NOMO-1 treated with DMSO at 0.1 percent for 48 hours (cell line): Measurements from ENCODE around the gene NR0B2.
"Not testable (repeated sequence)": the region's sequence is repeated elsewhere in the genome, so short reads cannot be mapped to it uniquely, and the experiment has no call there.

Experiments
- DNase-seq: peaks from one replicate; lab custom pipeline; 2025; ENCODE audit not compliant: unreplicated experiment; lab: John Stamatoyannopoulos, UW

NR0B2 gene, protein sequence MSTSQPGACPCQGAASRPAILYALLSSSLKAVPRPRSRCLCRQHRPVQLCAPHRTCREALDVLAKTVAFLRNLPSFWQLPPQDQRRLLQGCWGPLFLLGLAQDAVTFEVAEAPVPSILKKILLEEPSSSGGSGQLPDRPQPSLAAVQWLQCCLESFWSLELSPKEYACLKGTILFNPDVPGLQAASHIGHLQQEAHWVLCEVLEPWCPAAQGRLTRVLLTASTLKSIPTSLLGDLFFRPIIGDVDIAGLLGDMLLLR

DNA sequence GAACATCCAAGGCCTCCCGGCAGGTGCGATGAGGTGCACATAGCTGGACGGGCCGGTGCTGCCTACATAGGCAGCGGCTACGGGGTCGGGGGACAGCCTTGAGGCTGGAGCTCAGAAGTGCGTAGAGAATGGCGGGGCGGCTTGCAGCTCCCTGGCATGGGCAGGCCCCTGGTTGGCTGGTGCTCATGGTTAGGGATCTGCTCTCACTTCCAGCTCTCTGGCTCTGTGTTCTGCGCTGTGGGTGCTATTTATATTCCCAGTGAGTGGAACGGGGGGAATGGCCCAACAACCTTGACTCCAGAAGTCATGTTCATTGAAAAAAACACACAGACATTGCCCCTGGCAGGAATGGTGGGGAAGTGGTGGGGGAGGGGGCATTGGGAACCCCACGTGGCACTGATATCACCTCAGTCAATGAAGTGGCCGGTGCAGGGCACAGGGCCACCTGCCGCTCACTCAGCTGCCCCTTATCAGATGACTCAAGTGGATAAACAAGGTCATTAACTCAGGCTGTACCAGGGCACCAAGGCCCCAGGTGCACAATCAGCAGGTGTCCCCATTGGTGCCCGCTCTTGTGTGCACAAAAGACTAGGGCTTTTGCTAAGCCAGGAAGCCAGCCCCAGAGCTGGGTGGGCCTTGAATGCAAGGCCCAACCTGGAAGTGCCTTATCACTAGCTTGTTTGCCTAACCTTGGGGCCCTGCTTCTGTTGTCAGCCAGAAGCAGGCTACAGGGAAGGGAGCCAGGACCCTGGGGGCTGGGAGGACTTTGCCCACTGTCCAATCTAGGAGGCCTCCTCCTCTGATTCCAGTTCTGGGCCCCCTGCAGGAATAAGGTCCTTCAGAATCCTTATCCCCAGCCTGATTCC is at the start of gene NR0B2:
NR0B2 (minus strand) TSS at position 222 of the 866 bp plus-strand sequence; CDS start at position 187, 35 bp downstream.
- no peak for DNase-seq

DNA sequence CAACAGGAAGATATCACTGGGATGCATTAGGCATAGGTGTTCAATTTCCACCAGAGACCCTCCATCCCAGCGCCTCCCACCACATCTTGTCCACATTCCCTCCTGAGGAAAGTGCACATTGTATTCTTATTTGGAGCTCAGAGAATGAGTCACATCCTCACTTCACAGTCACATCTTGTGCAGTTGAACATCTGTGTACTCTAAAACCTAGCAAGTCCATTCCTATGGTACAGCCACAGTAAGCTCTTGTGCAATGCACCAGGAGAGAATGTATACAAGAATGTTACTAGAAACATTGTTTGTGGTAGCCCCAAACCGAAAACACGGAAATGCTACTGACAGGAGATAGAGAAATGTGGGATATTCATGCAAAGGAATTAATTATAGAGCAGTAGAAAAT is 48.1 kb upstream of the NR0B2 start:
- DNase-seq: no peak

DNA sequence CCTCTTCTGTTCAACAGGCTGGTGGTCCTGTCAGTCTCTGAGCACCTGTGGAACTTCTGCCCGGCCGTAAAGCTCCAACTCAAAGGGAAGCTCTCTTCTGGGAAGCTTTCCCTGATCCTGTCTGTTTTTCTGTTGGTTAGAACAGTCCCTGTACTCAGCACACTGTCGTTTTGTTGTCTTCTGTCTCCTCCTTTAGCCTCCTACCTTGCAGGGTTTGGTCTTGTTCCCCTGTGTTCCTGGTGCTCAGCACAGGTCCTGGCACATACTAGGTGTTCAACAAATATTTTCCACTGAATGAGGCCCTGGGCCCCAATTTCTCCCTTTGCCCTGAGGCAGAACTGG is 46.8 kb upstream of the NR0B2 start:
- DNase-seq: no peak

DNA sequence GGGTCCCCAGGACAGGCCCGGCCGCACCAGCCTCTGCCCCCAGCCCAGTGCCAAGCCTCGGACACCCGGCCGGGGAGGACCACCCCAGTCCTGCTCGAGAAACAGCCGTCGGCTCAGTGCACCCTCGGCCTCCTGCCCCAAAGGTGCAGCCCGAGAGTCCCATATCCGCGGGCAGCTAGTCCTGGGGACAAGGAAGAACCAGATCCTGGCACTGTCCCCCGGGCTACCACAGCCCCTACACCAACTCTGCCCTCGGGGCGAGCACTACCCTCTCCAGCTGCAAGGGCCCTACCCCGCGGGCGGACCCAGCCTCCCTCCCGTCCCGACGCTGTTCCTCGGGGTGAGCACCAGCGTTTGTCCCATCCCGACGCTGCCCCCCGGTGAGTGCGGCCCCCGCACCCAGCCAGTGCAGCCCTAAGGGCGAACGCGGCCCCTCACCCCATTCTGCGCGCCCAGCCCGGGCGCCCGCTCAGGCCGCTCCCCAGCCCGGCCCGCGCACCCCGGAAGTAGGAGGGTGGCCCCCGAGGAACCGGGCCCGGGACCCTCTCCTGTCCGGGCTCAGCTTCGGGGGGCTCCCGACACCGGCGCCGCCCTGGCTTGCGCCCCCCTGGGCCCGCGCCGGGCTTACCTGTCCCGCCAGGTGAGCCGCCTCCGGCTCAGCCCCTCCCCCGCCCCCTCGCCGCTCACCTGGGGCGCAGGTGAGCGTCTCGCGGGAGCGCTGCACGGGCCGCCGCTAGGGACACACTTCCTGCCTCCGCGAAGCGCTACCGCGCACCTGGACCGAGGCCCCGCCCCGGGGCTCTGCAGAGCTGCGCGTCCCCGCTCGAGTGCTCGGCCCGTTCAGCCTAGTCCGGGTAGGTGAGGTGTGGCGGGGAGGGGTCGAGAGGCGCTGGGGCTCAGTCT is 46.2 kb upstream of the NR0B2 start, which contains the start of gene KDF1:
KDF1 (minus strand) TSS at position 747 of the 903 bp plus-strand sequence. CDS start 8,088 bp downstream, outside the sequence.
- no peak for DNase-seq

DNA sequence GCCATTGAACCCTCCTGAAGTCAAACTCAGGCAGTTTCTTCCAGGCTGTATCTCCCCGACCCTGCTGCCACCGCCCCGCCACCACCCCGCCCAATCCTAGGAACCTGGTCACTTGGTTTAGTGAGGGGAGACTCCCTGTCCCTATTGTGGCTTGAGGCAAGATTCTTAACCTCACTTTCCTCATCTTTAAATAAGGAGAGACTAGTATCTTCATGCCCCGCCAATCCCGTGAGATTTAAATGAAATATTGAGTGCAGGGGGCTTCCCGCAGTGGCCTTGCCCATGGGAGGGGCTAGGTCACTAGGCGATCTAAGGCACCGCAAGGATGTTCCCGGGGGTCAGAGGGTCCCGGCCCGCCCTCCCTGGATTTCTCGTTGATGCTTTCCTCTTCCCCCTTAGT is 45.5 kb upstream of the NR0B2 start:
- DNase-seq: no peak

DNA sequence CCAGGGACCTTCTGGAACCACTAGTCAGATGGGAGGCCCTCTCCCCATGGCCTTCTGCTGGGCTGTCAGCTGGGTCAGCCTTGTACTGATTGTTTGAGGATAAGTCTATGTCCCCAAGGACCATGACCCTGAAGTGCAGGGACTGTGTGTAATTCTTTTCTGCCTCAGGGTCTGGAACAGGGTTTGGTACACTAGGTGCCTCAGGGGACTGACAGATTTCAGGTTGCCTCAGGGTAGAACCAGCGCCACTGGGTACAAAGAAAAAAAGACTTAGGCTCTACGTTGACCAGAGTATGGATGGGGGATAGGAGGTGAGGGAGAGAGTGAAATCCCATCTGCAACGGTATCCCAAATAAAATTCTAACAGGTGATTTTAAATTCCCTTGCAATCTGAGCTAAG is 43.5 kb upstream of the NR0B2 start:
- no peak for DNase-seq

DNA sequence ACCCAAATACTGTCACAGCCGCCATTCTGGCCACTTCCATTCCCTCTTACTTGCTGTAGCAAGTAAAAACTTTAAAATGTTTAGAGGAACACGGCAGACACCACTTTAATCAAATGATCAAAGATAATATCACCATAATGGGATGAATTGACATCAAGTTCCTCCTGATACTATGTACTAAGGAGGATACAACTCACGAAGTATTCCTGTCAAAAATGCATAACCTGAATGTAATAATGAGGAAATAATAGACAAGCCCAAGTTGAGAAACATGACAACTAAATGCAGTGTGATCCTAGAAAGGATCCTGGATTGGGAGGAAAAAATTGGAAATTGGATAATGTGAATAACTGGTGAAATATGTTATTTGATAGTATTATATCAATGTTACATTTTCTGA is 42.5 kb upstream of the NR0B2 start:
- DNase-seq: no peak

DNA sequence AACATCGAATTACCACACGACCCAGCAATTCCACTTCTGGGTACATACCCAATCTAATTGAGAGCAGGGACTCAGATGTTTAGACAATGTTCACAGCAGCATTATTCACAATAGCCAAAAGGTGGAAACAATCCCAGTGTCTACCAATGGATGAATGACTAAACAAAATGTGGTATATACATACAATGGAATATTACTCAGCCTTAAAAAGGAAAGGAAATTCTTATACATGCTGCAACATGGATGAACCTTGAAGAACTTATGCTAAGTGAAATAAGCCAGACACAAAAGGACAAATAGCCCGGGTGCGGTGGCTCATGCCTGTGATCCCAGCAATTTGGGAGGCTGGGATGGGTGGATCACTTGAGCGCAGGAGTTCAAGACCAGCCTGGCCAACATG is 39.6 kb upstream of the NR0B2 start:
- DNase-seq: no peak

DNA sequence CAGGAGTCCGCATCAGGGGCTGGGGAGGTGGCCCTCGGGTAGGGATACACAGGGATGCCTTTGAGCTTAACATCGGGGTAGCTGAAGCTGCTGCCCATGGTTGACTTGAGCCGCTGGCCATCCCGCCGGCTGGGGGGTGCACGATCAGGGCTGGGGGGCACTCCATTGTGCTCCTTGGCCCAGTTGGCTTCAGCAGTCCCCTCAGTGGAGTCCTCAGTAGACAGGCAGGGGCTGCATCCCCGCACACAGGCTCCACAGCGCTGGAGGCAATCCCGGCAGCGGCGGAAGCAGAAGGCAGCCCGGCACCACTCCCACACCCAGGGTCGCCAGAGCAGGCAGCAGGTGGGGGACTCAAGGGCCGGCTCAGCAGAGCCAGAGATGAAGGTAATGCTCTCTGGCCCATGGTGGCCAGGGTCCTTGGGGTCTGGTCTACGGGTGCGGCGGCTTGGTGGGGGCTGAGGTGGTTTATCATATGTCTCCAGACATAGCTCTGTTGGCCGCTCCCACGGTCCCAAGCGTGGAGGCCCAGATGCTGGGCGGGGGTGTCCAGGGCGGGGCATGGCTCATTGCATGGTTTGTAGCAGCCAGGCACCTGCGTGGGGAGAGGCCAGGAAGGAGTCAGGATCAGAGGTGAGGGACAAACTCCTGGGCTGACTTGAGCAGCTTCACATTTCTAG is 38.2 kb upstream of the NR0B2 start:
- no peak for DNase-seq

DNA sequence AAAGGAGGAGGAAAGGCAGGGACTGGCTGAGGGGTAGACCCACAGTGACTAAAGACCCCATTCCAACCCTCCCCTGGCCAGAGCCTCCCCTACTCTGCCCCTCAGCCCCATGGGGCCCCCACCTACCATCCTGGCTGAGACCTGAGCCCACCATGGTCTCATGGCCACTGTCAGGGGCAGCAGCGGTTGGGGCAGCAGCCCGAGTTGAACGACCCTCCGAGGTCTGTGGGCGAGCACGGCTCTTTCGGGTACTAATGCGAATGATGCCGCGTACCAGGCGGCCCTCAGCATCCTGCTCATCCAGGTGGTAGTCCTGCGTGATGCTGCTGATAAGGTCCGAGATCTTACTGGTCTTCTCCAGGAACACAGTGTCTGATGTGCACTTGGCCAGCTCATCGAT is 37.4 kb upstream of the NR0B2 start:
- DNase-seq: no peak

DNA sequence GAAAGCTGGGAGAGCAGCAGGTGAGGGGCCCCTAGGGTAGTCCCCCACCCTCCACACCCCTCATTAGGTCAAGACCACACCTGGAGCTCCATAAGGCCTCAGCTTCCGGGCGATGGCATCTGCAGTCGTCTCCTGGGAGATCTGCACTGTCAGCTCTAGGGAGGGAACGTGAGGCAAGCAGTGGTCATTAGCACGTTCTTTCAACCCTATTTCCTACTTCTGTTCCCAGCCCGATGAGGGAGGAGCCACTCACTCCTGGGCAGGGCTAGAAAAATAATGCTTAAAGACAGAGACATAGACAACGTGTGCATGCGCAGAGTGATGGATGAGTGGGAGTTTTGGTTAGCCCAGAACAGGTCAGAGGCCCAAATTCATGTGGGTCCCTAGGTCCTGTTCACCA is 36.8 kb upstream of the NR0B2 start:
- DNase-seq: no peak

DNA sequence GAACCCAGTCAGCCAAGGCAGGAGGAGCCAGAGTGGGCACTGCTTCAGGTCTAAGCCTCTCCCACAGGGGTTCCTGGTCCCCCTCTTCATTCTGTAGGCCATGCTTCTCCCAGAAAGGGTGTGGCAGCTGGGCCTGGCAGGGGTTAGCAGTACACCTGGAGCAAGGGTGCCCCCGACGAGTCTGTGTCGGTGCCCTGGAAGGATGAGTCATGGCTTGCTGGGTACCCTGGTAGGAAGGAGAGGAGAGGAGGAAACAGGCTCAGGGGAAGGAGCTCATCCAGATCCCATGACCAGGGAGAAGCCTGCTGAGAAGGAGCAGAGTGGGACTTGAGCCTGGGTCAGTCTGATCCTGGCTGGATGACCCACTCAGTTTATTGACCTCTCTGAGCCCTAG is 36.1 kb upstream of the NR0B2 start:
- DNase-seq: no peak

DNA sequence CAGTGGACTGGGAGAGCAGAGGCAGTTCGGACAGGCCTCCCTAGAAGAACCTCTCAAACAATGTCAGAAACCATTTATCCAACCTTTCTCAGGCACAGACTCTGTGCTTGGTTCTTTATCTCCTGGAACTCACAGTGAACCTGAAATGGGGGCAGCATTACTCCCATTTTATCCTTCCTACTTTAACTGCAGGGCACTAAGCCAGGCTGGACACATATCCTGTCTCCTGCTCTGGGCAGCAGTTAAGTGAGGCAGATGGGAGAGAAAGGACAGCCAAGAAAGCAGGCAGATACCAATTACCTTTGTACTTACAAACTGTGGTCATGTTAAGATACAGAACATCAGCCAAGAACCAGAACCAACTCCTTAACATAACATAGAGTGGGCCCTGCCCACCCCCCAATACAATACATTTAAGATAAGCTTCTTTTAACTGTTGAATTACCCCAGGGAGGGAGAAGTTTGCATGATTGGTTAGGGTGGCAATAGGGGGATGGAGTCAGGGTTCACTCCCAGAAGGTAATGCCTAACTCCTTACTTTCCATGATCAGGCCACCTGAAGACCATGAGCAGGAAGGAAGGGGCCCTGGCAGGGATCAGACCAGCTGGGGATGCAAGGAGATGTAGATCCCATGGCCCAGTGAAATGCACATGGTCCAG is 35.6 kb upstream of the NR0B2 start:
- no peak for DNase-seq

DNA sequence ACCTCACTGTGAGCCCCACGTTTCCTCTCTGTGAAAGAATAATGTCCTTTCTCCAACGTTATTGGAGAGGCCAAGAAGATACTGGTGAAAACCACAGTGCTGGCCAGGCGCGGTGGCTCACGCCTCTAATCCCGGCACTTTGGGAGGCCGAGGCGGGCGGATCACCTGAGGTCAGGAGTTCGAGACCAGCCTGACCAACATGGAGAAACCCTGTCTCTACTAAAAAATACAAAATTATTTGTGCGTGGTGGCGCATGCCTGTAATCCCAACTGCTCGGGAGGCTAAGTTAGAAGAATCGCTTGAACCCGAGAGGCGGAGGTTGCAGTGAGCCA is 34.9 kb upstream of the NR0B2 start:
- DNase-seq: not testable (repeated sequence)

DNA sequence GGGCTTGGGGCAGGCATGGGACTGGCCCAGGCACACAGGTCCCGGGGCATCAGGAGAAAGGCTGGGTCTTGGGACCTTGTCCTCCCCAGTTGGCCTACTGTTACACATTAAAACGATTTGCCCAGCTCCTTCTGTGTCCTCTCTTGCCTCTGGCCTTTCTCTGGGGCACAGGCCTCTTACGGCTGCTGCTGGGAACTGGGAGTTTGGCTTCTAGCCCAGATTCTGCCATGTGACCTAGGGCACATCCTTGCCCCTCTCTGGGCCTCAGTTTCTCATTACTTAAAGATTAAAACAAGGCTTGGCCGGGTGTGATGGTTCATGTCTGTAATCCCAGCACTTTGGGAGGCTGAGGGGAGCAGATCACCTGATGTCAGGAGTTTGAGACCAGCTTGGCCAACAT is 32.5 kb upstream of the NR0B2 start:
- DNase-seq: no peak

DNA sequence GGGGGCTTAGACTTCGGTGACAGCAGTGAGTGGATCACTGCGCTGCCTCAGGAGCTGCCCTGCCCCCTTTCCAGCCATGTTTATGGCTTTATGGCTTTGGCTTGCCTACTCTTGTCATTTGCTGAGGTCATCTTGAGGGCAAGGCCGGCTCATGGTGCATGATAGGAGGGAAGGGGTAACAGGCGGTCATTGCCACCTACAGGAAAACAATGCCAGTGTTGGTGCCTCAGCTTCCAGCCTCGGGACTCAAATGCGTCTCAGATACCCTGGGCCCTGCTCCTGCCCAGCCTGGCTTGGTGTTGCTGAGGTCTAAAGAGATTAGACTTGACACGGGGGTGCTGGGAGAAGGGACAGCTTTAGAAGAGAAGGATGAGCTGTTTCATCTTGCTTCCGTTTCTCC is 32.0 kb upstream of the NR0B2 start:
- DNase-seq: no peak

DNA sequence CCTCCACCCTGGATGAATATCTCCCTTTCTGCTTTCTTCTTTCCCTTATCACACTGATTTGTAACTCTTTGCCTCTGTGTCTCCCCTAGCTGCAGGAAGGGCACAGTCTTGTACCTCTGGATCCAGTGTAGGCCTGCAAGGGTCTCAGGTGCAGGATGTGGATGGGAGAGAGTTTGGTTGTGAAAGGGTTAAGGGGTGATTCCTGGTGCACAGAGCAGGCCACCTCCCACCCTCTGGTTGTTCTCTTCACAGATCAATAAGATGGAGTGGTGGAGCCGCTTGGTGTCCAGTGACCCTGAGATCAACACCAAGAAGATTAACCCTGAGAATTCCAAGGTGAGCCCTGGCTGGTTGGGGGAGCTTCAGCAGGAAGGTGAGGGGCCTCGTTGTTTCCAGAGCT is 31.4 kb upstream of the NR0B2 start:
- DNase-seq: no peak

DNA sequence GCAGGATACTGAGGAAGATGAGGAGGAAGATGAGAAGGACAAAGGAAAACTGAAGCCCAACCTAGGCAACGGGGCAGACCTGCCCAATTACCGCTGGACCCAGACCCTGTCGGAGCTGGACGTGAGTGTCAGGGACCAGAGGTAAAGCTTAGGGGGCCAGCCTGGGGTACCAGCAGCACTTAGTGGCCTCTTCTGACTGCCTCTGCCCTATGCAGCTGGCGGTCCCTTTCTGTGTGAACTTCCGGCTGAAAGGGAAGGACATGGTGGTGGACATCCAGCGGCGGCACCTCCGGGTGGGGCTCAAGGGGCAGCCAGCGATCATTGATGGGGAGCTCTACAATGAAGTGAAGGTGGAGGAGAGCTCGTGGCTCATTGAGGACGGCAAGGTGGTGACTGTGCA is 28.9 kb upstream of the NR0B2 start:
- DNase-seq: no peak

DNA sequence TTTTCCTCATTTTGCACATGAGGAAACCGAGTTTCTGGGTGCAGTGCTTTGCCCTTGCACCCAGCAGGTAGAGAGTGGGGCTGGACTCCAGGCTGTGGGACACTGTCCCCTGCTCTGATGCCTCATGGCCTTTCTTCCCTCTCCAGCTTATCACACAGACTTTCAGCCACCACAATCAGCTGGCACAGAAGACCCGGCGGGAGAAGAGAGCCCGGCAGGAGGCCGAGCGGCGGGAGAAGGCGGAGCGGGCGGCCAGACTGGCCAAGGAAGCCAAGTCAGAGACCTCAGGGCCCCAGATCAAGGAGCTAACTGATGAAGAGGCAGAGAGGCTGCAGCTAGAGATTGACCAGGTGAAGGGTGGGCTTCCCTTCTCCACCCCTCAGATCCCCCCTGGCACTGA is 27.5 kb upstream of the NR0B2 start:
- no peak for DNase-seq

DNA sequence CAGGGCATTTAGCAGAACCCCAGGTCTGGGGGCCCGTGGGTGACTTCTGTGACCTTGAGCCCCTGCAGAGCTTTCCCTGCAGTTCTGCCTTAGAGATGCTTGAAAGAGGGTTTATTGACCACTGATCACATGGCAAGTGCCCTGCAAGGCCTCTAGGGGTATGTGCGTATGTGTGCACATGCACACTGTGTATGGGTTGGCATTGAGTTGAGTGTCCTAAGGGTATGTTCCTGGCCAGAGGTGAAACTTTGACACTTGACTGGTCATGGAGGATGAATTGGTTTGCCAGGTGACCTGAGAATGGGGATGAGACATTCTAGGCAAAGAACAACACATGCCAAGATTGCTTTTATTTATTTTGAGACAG is 24.9 kb upstream of the NR0B2 start:
- no peak for DNase-seq
